GM19025 (cell line): ENCODE results near the gene GAS2L2.

Experiments used
- ATAC-seq: cut with Tn5 transposase; IDR thresholded peaks from one replicate; pipeline ENCODE4 v1.9.1; 2021; ENCODE audit warnings: mild to moderate bottlenecking, low read depth, moderate library complexity; ENCODE audit not compliant: unreplicated experiment

GAS2L2 gene

GRCh38 chr17:35748341-35748841 is 4.6 kb downstream of the GAS2L2 start:
- no peak for ATAC-seq

- no peak for ATAC-seq
Measured at GRCh38 chr17:35747540-35748017, 5.5 kb downstream of the GAS2L2 start.

- no peak for ATAC-seq
Measured at GRCh38 chr17:35745749-35746320, 7.2 kb downstream of the GAS2L2 start.

- ATAC-seq: no peak
Measured at GRCh38 chr17:35745246-35745645, 7.8 kb downstream of the GAS2L2 start.

- ATAC-seq: no peak
Measured at GRCh38 chr17:35744830-35745229, 8.2 kb downstream of the GAS2L2 start.

GRCh38 chr17:35743626-35744328 is 9.3 kb downstream of the GAS2L2 start:
- no peak for ATAC-seq

GRCh38 chr17:35742896-35743477 is 10.1 kb downstream of the GAS2L2 start:
- ATAC-seq: no peak

- no peak for ATAC-seq
Measured at GRCh38 chr17:35742496-35742895, 10.5 kb downstream of the GAS2L2 start.

- no peak for ATAC-seq
Measured at GRCh38 chr17:35740997-35741931, 11.8 kb downstream of the GAS2L2 start.

GRCh38 chr17:35740216-35740615 is 12.8 kb downstream of the GAS2L2 start:
- no peak for ATAC-seq

- no peak for ATAC-seq
Measured at GRCh38 chr17:35738519-35739133, 14.4 kb downstream of the GAS2L2 start.

- ATAC-seq: no peak
Measured at GRCh38 chr17:35736236-35736635, 16.8 kb downstream of the GAS2L2 start.

GRCh38 chr17:35735036-35735805 is 17.8 kb downstream of the GAS2L2 start:
- ATAC-seq: no peak

GRCh38 chr17:35734396-35734795 is 18.6 kb downstream of the GAS2L2 start:
- no peak for ATAC-seq

GRCh38 chr17:35733366-35733765 is 19.7 kb downstream of the GAS2L2 start:
- no peak for ATAC-seq

GRCh38 chr17:35732806-35733136 is 20.3 kb downstream of the GAS2L2 start:
- no peak for ATAC-seq

GRCh38 chr17:35731917-35732805 is 20.9 kb downstream of the GAS2L2 start:
- ATAC-seq: no peak

GRCh38 chr17:35731239-35731916 is 21.7 kb downstream of the GAS2L2 start, which contains the start of gene RASL10B:
RASL10B (plus strand) TSS chr17:35731639; CDS start chr17:35735185, 3,546 bp downstream.
- ATAC-seq: no peak
